H1 (cell line): ENCODE results near the gene THBS3. TPM values are rescaled to one million over a fixed set of nuclear protein-coding genes. Genes with fewer than 3 reads are reported as not detected.

Experiments
- CTCF ChIA-PET: fragments of 300-600 bp; sonication (Branson Sonifier 250); formaldehyde crosslinking; loops from one replicate; lab custom pipeline; 2021; ENCODE audit not compliant: partially characterized antibody; lab: Charles Lee
- POLR2A ChIA-PET: fragments of 300-600 bp; sonication (Branson Sonifier 250); formaldehyde crosslinking; loops from one replicate; lab custom pipeline; 2021; ENCODE audit warnings: inconsistent platforms; ENCODE audit not compliant: partially characterized antibody; lab: Charles Lee
- DNase-seq, 2 experiments: peaks; one replicate each; pipeline versions ENCODE4 v3.0.0 to v3.0.0-alpha.2; 2010 to 2022; ENCODE audit warnings: low spot score in 2 of 2, low read depth in 1 of 2, mixed read lengths in 1 of 2
- FAIRE-seq: peaks from 2 replicates; lab custom pipeline; 2011; peaks lifted over from hg19 to GRCh38; lab: Jason Lieb, UNC
- H2AFZ ChIP-seq: 2 replicates; pipeline ENCODE4 v1.8.1; 2012; ENCODE audit warnings: low read length, inconsistent platforms
- H2AK5ac ChIP-seq: 2 replicates; pipeline ENCODE4 v1.6.1; 2013; ENCODE audit warnings: low read depth, low read length
- H2BK120ac ChIP-seq: replicated peaks from 2 replicates; pipeline ENCODE3; 2013; ENCODE audit warnings: low read depth, low read length, inconsistent platforms
- H2BK12ac ChIP-seq: 2 replicates; pipeline ENCODE4 v1.6.1; 2013; ENCODE audit warnings: low read depth, low read length
- H2BK15ac ChIP-seq: 2 replicates; pipeline ENCODE4 v1.6.1; 2013; ENCODE audit warnings: low read length
- H2BK20ac ChIP-seq: 2 replicates; pipeline ENCODE4 v1.6.1; 2013; ENCODE audit warnings: low read length
- H2BK5ac ChIP-seq: 2 replicates; pipeline ENCODE4 v1.6.1; 2013; ENCODE audit warnings: low read depth, low read length
- H3K14ac ChIP-seq: 2 replicates; pipeline ENCODE4 v1.6.1; 2013; ENCODE audit warnings: inconsistent platforms; ENCODE audit not compliant: insufficient read length
- H3K18ac ChIP-seq: 2 replicates; pipeline ENCODE4 v1.6.1; 2013; ENCODE audit warnings: low read length; ENCODE audit errors: extremely low read depth
- H3K23ac ChIP-seq: 2 replicates; pipeline ENCODE4 v1.6.1; 2013; ENCODE audit warnings: inconsistent platforms; ENCODE audit not compliant: insufficient read length
- H3K23me2 ChIP-seq: 2 replicates; pipeline ENCODE4 v1.6.1; 2013; ENCODE audit warnings: low read depth, low read length
- H3K27ac ChIP-seq: 2 replicates; pipeline ENCODE4 v1.6.1; 2011; ENCODE audit warnings: low read depth, low read length, inconsistent platforms
- H3K27me3 ChIP-seq, 4 experiments: replicated peaks in 1 of 4; 1 replicate in 1 of 4; 2 replicates in 3 of 4; pipeline versions ENCODE4 v1.6.1 to v1.8.1; 2011 to 2013; ENCODE audit warnings: low read length in 3 of 4, mild to moderate bottlenecking in 3 of 4, inconsistent platforms in 2 of 4, mixed read lengths in 2 of 4, moderate library complexity in 1 of 4; ENCODE audit not compliant: control insufficient read depth in 3 of 4, insufficient read depth in 3 of 4; ENCODE audit errors: extremely low read depth in 1 of 4
- H3K36me3 ChIP-seq, 4 experiments: 2 replicates each; pipeline versions ENCODE4 v1.6.1 to v1.8.1; 2011 to 2013; ENCODE audit warnings: mild to moderate bottlenecking in 4 of 4, low read length in 3 of 4, moderate library complexity in 2 of 4, control low read depth in 1 of 4, inconsistent platforms in 1 of 4; ENCODE audit not compliant: insufficient read depth in 4 of 4, control insufficient read depth in 2 of 4
- H3K4ac ChIP-seq: replicated peaks from 2 replicates; pipeline ENCODE3; 2013; ENCODE audit warnings: low read length, low read depth, mixed read lengths, inconsistent platforms; ENCODE audit not compliant: insufficient read length
- H3K4me1 ChIP-seq, 4 experiments: replicated peaks in 1 of 4; 1 replicate in 1 of 4; 2 replicates in 3 of 4; pipeline versions ENCODE4 v1.6.1 to v1.8.1; 2011 to 2013; ENCODE audit warnings: low read length in 3 of 4, inconsistent platforms in 2 of 4, mixed read lengths in 1 of 4; ENCODE audit not compliant: insufficient read depth in 4 of 4, control insufficient read depth in 3 of 4
- H3K4me2 ChIP-seq, 2 experiments: 2 replicates each; pipeline versions ENCODE4 v1.6.1 to v1.8.1; 2011 to 2013; ENCODE audit warnings: low read depth in 2 of 2, low read length in 2 of 2, control low read depth in 1 of 2, inconsistent platforms in 1 of 2, mild to moderate bottlenecking in 1 of 2; ENCODE audit not compliant: insufficient read depth in 1 of 2
- H3K4me3 ChIP-seq, 4 experiments: fragments of 200-600, 300-600 bp in 1 of 4; sonication (generic), shearing (Covaris generic), sonication (Bioruptor Twin) in 1 of 4; 2 replicates each; pipeline versions ENCODE4 v1.5.1 to v1.8.1; 2011 to 2016; ENCODE audit warnings: low read length in 4 of 4, low read depth in 3 of 4, control low read depth in 2 of 4, inconsistent platforms in 2 of 4, mild to moderate bottlenecking in 2 of 4, mixed read lengths in 1 of 4, moderate library complexity in 1 of 4; ENCODE audit not compliant: insufficient read depth in 2 of 4; ENCODE audit errors: extremely low read depth in 1 of 4
- H3K56ac ChIP-seq: replicated peaks from 2 replicates; pipeline ENCODE3; 2013; ENCODE audit warnings: low read depth, mild to moderate bottlenecking, mixed read lengths, low read length, inconsistent platforms; ENCODE audit not compliant: insufficient read length
- H3K79me1 ChIP-seq: 2 replicates; pipeline ENCODE4 v1.6.1; 2013; ENCODE audit warnings: low read depth, low read length, control low read depth
- H3K79me2 ChIP-seq, 2 experiments: 2 replicates each; pipeline versions ENCODE4 v1.6.1 to v1.8.1; 2012 to 2013; ENCODE audit warnings: low read length in 2 of 2, mild to moderate bottlenecking in 2 of 2, inconsistent platforms in 1 of 2; ENCODE audit not compliant: insufficient read depth in 2 of 2, control insufficient read depth in 1 of 2
- H3K9ac ChIP-seq, 4 experiments: replicated peaks in 1 of 4; 1 replicate in 1 of 4; 2 replicates in 3 of 4; pipeline versions ENCODE4 v1.6.1 to v1.8.1; 2011 to 2013; ENCODE audit warnings: low read depth in 3 of 4, low read length in 3 of 4, control low read depth in 2 of 4, mild to moderate bottlenecking in 2 of 4, moderate library complexity in 2 of 4, inconsistent platforms in 1 of 4; ENCODE audit errors: extremely low read depth in 1 of 4
- H3K9me3 ChIP-seq, 2 experiments: 2 replicates each; pipeline versions ENCODE4 v1.6.1 to v1.8.1; 2012 to 2013; ENCODE audit warnings: mild to moderate bottlenecking in 2 of 2, moderate library complexity in 2 of 2, control low read depth in 1 of 2, inconsistent platforms in 1 of 2, low read depth in 1 of 2, low read length in 1 of 2, mixed read lengths in 1 of 2; ENCODE audit not compliant: insufficient read depth in 2 of 2
- H4K20me1 ChIP-seq, 2 experiments: replicated peaks in 1 of 2; 2 replicates each; pipeline versions ENCODE3 to v1.8.1; 2011 to 2013; ENCODE audit warnings: inconsistent platforms in 2 of 2, low read length in 2 of 2, mild to moderate bottlenecking in 1 of 2; ENCODE audit not compliant: insufficient read depth in 2 of 2, control insufficient read depth in 1 of 2
- H4K5ac ChIP-seq: 2 replicates; pipeline ENCODE4 v1.6.1; 2013; ENCODE audit warnings: low read length, low read depth, mixed read lengths, inconsistent platforms; ENCODE audit not compliant: insufficient read length
- H4K8ac ChIP-seq: 2 replicates; pipeline ENCODE4 v1.8.0; 2013; ENCODE audit warnings: mild to moderate bottlenecking, moderate library complexity, low read length, inconsistent platforms; ENCODE audit not compliant: insufficient read depth; ENCODE audit errors: extremely low read depth
- H4K91ac ChIP-seq: replicated peaks from 2 replicates; pipeline ENCODE3; 2013; ENCODE audit warnings: low read length, mixed read lengths, inconsistent platforms; ENCODE audit not compliant: insufficient read length
- BRCA1 ChIP-seq: IDR thresholded peaks from 2 replicates; pipeline ENCODE4 v1.6.1; 2012; ENCODE audit warnings: low read depth, low read length, improper control_type of control experiment
- CTBP2 ChIP-seq: IDR thresholded peaks from 2 replicates; pipeline ENCODE4 v1.7.0; 2011; ENCODE audit warnings: borderline replicate concordance, mild to moderate bottlenecking, moderate library complexity, mixed read lengths, low read length; ENCODE audit not compliant: insufficient read depth, insufficient read length
- GABPA ChIP-seq: IDR thresholded peaks from 2 replicates; pipeline ENCODE4 v1.6.1; 2011; ENCODE audit warnings: mild to moderate bottlenecking, low read length, moderate library complexity, borderline replicate concordance; ENCODE audit not compliant: insufficient read depth
- HDAC6 ChIP-seq: IDR thresholded peaks from one replicate; pipeline ENCODE4 v1.7.1; 2012; ENCODE audit warnings: low read depth, mild to moderate bottlenecking, inconsistent platforms, low read length, moderate library complexity
- KDM4A ChIP-seq: IDR thresholded peaks from one replicate; pipeline ENCODE4 v1.7.1; 2012; ENCODE audit warnings: low read depth, mild to moderate bottlenecking, moderate library complexity, low read length, inconsistent platforms; ENCODE audit not compliant: severe bottlenecking
- PHF8 ChIP-seq: fragments of 200-600 bp; sonication (generic); conservative IDR thresholded peaks from 2 replicates; pipeline ENCODE4 v1.7.1; 2012; ENCODE audit warnings: low read depth, mild to moderate bottlenecking, inconsistent platforms, low read length, moderate library complexity
- POLR2A ChIP-seq, 2 experiments: IDR thresholded peaks; 1 replicate in 1 of 2; 2 replicates in 1 of 2; pipeline ENCODE4 v1.6.1; 2011; ENCODE audit warnings: low read depth in 2 of 2, low read length in 2 of 2, mild to moderate bottlenecking in 2 of 2; ENCODE audit errors: control extremely low read depth in 1 of 2
- POLR2AphosphoS5 ChIP-seq: IDR thresholded peaks from 2 replicates; pipeline ENCODE4 v1.6.1; 2011; ENCODE audit warnings: low read depth, low read length
- POU5F1 ChIP-seq: IDR thresholded peaks from 2 replicates; pipeline ENCODE4 v1.6.1; 2011; ENCODE audit warnings: low read depth, mild to moderate bottlenecking, low read length, moderate library complexity
- SP1 ChIP-seq: IDR thresholded peaks from 2 replicates; pipeline ENCODE4 v1.6.1; 2011; ENCODE audit warnings: low read depth, low read length
- SRF ChIP-seq: IDR thresholded peaks from 2 replicates; pipeline ENCODE4 v1.6.1; 2011; ENCODE audit warnings: mild to moderate bottlenecking, low read depth, low read length, moderate library complexity
- TEAD4 ChIP-seq: IDR thresholded peaks from 2 replicates; pipeline ENCODE4 v1.6.1; 2012; ENCODE audit warnings: low read depth, low read length, inconsistent platforms, mixed read lengths
- WGBS, 2 experiments: shearing (Covaris generic) in 1 of 2; methylation state at CpG; one replicate each; pipeline versions ENCODE4 v1.1.6 to v1.1.7; 2013 to 2015; ENCODE audit warnings: low lambda C conversion rate in 2 of 2, mixed read lengths in 2 of 2, inconsistent platforms in 1 of 2, low coverage in 1 of 2, missing lambda C conversion rate in 1 of 2; ENCODE audit not compliant: insufficient replicate concordance in 2 of 2, insufficient coverage in 1 of 2, insufficient read length in 1 of 2; ENCODE audit errors: extremely low coverage in 1 of 2, missing lambda C conversion rate in 1 of 2; 5-methylcytosine and 5-hydroxymethylcytosine counted together
- polyA plus RNA-seq, 7 experiments: library from polyadenylated mRNA; depleted of rRNA in 3 of 7; stranded (reverse) in 5 of 7; unstranded in 2 of 7; fragments of >200 nt in 5 of 7; fragments of 200-250 nt in 2 of 7; gene quantifications; 1 replicate in 5 of 7; 2 replicates in 1 of 7; 4 replicates in 1 of 7; pipeline versions ENCODE4 v1.2.1 to v1.2.3, GENCODE V29; 2011 to 2013; ENCODE audit warnings: missing spikeins in 2 of 7, mixed read lengths in 2 of 7
- total RNA-seq: library from RNA; stranded (reverse); fragmentation: NEBNext Ultra II Directional; extraction: Animal tissue kit (Norgen Biotek cat#: 25700); gene quantifications from 2 replicates; pipeline ENCODE4 v1.2.1, GENCODE V29; 2021

THBS3 gene
- total and polyA plus RNA-seq, 2 of the 8 experiments (the other 6 are each of a cell fraction or from before 2014, with no cell fraction given) = 3.0 to 3.5 TPM

DNA sequence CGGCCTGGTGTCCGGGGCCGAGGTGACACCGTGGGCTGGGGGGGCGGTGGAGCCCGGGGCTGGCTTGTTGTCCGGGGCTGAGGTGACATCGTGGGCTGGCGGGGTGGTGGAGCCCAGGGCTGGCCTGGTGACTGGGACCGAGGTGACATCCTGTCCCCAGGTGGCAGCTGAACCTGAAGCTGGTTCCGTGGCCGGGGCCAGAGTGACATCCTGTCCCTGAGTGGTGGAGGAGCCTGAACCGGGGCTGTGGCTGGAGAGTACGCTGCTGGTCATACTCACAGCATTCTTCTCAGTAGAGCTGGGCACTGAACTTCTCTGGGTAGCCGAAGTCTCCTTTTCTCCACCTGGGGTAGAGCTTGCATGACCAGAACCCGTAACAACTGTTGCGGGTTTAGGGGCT lies 15.8 kb downstream of the THBS3 start:
- WGBS, 2 experiments = 86% methylated on average over 11 of the region's 17 CpGs; no CpG with 5 or more reads in 1 of the 2 experiments
- H3K79me2 ChIP-seq = peaks cover 6 to 17% of the 10 kb centered on the region in 2 experiments; a peak in 3 of 4 replicates
- peak overlapping the region in 1 of 2 experiments; percentile 87; a peak in 2 of 4 replicates for H3K4me2 ChIP-seq
- H3K4me3 ChIP-seq = no peak overlapping the region
- no peak overlapping the region for H3K27ac ChIP-seq
- H2BK12ac ChIP-seq = no peak overlapping the region
- peaks cover 2 to 10% (median 3%) of the 10 kb centered on the region in 4 experiments; a peak in 7 of 8 replicates for H3K36me3 ChIP-seq
- no peak overlapping the region for H3K23ac ChIP-seq
- H3K9ac ChIP-seq = no peak overlapping the region
- H2BK15ac ChIP-seq = no peak overlapping the region
- no peaks in the 10 kb centered on the region for H3K27me3 ChIP-seq
- H3K79me1 ChIP-seq = peaks cover 6% of the 10 kb centered on the region
- H4K8ac ChIP-seq = no peak overlapping the region
- ChIA-PET POLR2A (interaction anchor here (1.0 to 19.4 kb wide), 5 partner anchors 13 to 87 kb away, joined by 3 to 512 read pairs (median 48); partner anchors contain the start of genes KRTCAP2, MTX1, THBS3 and TRIM46), CTCF (interaction anchor here (1.0 to 5.1 kb wide), 7 partner anchors 11 to 59 kb away, joined by 3 to 107 read pairs (median 8); partner anchors contain the start of genes KRTCAP2 and TRIM46)
- no peak overlapping the region for H3K18ac ChIP-seq
- no peaks in the 10 kb centered on the region for H3K9me3 ChIP-seq
- H2AFZ ChIP-seq = no peak overlapping the region
- H3K14ac ChIP-seq = no peak overlapping the region
- no peak overlapping the region; the same call in 1 of the 2 replicates for H2BK5ac ChIP-seq
- H3K4ac ChIP-seq = no peak overlapping the region
- no peak overlapping the region for H3K56ac ChIP-seq
- H3K4me1 ChIP-seq = peaks cover 7 to 21% (median 18%) of the 10 kb centered on the region in 4 experiments
- H4K91ac ChIP-seq = peak overlapping the region; percentile 17
- H2BK120ac ChIP-seq = no peak overlapping the region
- H4K5ac ChIP-seq = no peak overlapping the region
- peaks cover 2 to 6% of the 10 kb centered on the region in 2 experiments for H4K20me1 ChIP-seq
- DNase-seq (no peak), FAIRE-seq (no peak)
- no peak overlapping the region for H2BK20ac ChIP-seq
- peaks cover 24% of the 10 kb centered on the region for H3K23me2 ChIP-seq
- 0 out of 2 replicates have a peak overlapping the region, but pooled peaks have one; percentile 26 for H2AK5ac ChIP-seq
- TF ChIP-seq POU5F1 = no peak
- no peak for TF ChIP-seq PHF8
- TF ChIP-seq BRCA1 = no peak
- no peak for TF ChIP-seq TEAD4
- TF ChIP-seq GABPA = no peak
- TF ChIP-seq SRF = no peak
- TF ChIP-seq POLR2AphosphoS5 = no peak
- TF ChIP-seq CTBP2 = no peak
- no peak for TF ChIP-seq KDM4A
- no peak for TF ChIP-seq POLR2A (IDR thresholded peaks at IDR 0.05; ENCODE audit: control extremely low read depth in 1 of 2, low read depth in 2 of 2, low read length in 2 of 2)
- no peak for TF ChIP-seq HDAC6
- no peak for TF ChIP-seq SP1
